Stimulated activated CD8-positive, alpha-beta memory T cell treated with anti-CD3 and anti-CD28 coated beads, Interleukin-7, amount 100 ng/mL, for 1 hour (primary cell): ENCODE results near the gene SEMA3C.
"Not testable (repeated sequence)": the region's sequence is repeated elsewhere in the genome, so short reads cannot be mapped to it uniquely, and the experiment has no call there.

Source experiments
- DNase-seq, 2 donors: peaks; one replicate each; pipeline ENCODE4 v3.0.0-alpha.2; 2020; ENCODE audit warnings: low read depth in 2 of 2

The SEMA3C gene

DNA sequence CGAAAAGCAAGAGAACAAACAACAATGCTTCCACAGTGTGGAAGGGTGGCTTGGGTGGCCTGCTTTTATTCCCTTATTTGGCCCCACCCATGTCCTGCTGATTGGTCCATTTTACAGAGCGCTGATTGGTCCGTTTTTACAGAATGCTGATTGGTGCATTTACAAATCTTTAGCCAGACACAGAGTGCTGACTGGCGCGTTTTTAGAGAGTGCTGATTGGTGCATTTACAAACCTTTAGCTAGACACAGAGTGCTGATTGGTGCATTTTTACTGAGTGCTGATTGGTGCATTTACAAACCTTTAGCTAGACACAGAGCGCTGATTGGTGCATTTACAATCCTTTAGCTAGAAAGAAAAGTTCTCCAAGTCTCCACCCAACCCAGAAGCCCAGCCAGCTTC lies 8.1 kb upstream of the SEMA3C start:
- not testable (repeated sequence) for DNase-seq

DNA sequence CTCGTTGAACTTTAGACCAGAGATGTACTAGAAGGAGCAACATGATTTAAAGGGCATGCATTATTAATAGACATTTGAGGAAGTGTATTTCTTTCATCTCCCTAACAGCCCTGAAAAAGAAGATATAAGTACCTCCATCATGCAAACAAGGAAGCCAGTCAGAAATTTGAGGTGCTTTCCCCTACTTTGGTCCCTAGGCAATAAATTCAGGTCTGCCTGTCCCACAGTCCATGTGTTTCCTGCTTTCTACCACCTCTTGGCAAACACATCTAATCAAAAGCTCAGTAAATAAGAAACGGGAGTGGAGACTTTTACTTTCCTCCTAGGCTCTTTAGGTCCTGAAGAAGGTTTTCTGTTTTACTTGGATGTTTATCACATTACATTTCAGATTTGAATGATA lies 5.2 kb upstream of the SEMA3C start:
- no peak for DNase-seq

DNA sequence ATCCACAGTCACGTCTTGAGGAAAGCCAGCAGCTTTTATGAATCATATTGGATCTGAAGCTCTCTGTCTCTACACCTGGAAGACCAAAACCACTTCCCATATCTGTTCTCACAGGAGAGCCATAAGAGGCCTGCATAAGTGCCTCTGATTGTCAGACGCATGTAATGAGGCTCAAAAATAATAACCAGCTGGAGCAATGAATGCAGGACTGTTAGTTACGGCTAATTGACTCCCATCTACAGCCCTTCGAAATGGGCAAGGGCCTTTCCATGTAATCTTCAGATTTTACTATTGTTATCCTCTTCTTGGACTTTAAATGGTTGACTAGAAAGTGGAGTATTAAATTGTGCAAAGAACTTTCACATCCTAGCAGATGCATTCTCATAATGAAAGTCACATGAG lies 4.4 kb upstream of the SEMA3C start:
- DNase-seq = no peak

DNA sequence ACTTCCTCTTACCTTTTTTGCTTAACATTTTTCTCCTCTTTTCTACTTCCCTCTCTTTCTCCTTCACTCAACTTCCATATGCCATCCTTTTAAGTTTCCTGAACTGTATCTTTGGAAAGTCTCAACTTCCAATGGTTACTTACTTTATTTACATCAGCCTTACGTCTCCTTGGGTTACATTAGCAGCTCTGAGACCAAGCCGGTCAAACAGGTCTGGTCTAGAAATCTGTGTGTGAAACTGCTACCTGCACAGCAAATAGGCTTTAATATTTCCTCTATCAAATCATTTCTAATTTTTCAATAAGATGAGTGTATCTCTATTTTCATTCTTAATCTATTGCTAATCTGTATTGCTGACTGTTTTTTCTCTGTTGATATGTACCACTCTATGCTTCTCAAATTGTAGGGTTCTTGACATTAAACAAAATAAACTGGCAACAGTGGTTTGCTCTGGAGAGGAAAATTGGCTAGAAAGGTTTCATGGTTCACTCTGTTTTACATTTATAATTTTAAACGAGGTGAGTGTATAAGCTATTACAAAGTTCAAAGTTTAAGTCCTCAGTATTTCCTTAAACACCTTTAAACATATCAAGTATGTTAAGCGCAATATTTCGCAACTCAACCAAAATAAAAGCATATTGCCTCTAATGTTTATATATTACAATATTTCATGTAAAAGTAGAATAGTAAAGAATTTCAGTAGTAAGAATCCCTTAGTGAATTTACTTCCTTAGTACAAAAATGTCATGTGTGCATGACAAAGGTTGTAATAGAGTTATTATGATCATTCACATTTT lies 3.6 kb upstream of the SEMA3C start:
- no peak for DNase-seq

DNA sequence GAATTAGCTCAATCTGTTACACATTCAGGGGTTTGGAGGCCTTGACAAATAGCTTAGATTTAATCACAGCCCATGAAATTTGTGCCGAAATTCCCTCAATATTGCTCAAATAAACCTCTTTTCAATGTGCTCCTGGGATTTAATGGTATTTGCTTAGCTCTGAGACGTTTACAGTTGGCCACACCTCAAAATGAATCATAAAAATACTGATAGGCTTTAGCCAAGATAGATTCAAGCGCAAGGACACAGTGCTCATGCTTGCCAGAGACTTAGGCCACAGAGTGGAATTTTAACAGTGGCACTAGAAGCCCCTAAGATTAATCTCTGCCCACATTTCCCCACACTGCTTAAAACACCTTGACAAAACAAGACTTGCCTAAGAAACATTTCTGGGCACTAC lies 2.3 kb upstream of the SEMA3C start:
- DNase-seq = no peak

DNA sequence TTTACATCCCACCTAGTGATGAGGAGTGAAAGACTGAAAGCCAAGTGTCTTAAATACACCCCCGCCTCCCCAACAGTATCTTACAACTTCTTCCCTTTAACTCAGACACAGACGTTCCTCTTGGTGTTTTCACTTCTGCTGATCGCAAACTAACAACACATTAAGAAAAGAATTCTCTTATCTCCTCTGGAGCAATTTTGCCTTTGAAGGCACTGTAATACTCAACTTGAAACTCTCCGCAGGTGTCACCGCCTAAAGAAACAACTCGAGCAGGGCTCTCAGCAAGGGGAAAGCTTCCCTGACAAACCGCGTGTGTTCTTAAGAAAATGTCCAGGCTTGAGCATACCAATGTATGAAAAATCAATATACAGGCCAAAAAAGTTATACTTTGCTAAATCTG lies 452 bp downstream of the SEMA3C start:
- DNase-seq = no peak

DNA sequence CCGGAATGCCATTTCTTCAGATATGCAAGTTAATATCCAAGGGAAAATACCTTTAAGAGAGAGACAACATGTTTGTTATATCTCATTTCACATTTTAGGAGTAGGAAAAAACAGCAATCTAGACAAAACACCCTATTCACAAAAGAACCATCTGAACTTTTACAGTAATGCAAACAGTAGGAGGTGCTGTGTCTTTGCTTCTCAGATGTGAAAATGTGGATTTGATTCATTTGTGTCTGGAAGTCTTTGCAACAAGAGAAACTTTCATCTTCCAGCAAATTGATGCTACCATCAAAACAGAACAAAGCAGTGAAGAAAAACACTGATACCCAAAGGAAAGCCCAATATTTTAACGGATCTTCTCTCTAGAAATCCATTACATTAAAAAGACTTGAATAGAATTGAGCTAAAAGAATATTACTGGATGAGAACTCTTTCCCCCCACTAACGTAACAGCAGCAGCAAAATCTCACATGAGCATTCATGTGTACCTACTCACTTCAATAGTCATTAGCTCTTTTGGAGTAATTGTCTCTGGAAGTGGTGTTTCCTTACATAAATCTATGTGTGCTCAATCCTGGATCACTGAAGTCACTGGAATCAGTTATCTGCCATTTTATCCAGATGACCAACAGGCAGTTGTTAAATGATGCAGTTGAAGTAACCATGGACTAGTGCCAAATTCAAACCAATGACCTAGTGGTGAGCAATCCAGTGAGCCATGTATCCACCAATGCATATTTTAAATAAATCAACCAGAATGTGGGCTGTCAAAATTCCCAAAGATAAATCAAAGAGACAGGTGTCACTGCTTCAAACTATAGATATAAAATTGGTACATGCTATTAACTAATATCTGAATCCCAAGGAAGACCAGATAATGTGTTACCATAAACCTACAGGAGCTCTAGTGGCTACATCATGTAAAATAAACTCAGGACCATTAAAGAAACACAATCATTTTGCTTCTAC lies 1.8 kb downstream of the SEMA3C start:
- no peak for DNase-seq

DNA sequence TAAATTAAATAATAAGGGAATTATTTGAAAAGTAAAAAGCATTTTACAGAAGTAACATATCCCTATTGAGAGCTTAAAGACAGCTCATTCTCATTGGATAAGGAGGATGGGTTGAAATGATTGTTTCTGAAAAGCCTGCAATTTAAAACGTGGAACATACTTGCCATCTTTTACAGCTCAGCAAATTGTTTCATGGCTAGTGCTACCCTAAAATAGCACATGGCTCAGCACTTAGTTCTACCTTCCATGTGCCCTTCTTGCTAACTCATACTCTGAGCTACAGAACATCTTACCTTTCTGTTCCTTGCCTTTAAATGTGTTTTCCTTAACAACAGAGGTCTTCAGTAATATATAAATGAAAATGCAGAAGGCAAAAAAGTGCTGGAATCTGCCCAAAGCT lies 8.6 kb downstream of the SEMA3C start:
- DNase-seq = no peak

DNA sequence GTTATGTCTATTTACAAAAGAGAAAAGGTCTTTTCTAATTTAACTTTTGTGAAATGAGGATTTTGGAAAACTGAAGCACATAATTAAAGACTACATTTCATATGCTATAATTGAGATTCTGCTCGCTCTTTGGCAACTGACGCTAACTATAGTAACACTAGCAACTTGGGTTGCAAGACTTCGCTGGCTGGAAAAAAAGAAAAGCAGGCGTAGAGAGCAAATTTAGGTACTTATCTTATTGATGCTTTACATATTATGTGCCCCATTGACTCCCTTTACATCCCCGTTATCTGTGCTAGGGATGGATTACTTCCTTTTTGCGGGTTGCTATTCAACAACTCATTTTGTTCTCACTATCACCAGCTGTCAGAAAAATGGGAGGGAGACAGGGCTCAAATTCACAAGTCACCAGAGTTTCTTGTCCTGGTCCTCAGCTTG lies 10.5 kb downstream of the SEMA3C start:
- DNase-seq = no peak

DNA sequence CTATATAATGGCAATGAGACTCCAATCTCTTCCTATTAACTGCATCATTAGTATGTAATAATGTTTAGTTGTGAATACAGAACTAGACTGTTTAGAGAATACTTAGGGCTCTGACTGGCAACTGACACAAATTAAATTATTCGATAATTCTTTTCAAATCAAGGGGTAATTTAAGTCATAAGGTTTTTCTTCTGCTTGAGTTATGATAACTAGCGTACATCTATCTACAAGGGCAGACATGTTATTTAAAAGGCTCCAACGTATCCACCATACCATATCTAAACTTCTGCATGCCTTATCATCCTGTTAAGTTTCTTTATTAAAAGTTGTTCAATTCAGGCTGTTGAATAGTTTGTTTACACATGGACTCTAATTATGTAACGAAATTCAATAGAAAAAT lies 11.2 kb downstream of the SEMA3C start:
- no peak for DNase-seq

DNA sequence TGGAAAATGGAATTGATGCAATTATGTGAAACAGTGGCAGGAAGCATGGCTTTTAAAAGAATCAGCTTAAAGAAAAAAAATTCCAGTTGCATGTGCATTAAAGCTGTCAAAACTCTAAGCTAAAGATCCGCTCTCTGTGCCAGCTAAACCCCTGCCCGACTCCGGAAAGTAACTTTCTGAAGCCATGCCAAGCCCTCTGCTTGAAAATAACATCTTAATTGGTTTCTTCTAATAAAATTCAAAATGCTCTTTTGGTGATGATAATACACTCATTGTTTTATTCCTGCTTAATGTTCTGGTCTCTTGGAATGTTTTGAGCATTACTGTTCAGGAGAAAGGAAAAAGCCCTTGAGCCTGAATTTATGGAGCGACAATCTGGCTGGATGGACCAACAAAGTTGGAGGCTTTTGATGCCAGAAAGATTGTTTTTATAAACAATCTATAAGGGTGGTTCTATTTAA lies 11.7 kb downstream of the SEMA3C start:
- no peak for DNase-seq

DNA sequence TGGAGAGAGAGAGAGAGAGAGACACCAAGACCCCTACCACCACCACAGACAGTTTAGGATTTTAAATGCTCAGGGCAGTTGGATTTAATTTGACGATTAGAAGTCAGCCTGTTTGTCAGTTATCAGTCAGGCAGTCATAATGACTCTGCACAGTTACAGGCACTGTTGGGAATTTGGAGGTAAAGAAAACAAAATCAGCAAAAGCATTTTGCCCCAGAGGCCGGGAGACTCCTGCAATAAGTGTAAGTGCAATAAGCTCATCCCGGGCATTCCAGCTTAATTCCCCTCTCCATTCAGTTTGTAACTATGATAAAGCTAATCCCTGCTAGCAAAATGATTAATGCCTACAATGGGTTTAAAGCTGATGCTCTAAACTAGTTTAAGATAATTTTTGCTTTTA lies 13.5 kb downstream of the SEMA3C start:
- no peak for DNase-seq

DNA sequence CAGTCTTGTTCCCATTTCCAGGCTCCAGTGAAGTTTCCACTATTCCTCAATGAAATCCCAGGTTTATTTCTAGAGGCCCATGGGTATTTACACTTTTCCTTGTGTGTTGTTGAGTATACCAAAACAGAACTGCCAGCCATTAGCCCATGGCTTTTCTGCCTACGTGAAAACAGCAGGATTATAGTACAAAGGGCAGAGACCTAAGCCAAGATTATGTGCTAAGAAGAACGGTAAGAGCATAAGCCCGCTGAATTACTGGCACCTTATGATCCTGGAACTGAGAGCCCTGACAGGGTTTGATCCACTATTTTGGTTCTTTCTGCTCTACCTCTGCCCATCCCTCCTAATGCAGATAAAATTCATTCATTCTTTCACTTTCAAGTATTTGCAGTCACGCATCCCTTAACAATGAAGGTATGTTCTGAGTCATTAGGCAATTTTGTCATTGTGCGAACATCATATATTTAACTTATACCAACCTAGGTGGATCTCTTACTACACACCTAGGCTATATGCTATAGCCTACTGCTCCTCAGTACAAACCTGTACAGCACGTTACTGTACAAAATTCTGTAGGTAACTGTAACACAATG lies 16.0 kb downstream of the SEMA3C start:
- DNase-seq = no peak

DNA sequence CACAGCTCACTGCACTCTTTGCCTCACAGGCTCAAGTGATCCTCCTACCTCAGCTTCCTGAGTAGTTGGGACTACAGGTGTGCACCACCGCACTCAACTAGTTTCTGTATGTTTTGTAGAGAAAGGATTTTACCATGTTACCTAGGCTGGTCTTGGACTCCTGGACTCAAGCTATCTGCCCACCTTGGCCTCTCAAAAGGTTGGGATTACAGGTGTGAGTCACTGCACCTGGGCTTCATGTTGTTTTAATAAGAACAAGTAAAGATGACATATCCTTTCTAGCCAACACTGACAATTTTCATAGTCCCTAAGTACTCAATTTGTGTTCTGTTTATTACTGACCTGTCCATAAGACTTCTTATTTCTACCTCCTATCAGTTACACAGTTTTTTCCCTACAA lies 16.8 kb downstream of the SEMA3C start:
- DNase-seq = no peak

DNA sequence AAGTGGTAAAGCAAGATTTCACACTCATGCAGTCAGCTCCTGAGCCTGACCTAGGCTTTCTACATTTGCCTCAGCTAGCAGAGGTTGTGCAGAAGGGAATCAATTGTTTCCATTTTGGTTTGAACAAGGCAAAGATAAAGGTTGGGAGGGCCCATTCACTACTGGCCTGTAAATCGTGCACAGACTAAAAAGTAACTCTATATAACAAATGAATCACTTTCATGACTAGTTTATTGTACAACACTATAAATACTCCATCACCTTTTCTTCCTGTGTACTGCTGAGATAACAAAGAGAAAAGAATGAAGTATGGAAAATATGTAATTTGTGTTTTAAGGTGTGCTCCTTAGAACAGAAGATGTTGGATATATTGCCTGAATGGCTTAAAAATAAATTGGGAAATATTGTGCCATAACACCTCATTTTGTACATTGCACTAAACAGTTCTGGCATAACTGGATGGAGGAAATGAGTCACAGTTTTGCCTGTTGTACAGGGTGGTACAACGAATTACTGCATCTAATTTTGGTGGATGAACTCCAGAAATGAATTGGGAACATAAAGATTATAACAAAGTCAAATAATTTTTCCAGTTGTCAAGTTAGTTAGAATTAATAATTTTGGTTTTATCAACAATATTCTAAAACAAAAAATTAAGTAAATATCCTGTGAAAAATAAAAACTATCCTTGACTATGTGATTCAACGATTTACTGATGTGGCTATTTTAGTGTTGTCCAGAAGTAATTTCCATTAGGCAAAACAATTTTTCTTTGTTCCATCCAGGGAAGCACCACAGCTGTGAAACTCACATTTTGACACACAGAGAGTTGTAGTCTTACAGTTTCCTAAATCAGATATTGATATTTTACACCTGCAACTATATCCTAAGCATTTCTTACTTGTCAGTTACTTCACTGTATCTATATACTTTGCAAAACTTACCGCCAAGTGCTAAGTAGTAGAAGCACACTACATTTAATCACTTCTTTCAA lies 18.0 kb downstream of the SEMA3C start:
- no peak for DNase-seq

DNA sequence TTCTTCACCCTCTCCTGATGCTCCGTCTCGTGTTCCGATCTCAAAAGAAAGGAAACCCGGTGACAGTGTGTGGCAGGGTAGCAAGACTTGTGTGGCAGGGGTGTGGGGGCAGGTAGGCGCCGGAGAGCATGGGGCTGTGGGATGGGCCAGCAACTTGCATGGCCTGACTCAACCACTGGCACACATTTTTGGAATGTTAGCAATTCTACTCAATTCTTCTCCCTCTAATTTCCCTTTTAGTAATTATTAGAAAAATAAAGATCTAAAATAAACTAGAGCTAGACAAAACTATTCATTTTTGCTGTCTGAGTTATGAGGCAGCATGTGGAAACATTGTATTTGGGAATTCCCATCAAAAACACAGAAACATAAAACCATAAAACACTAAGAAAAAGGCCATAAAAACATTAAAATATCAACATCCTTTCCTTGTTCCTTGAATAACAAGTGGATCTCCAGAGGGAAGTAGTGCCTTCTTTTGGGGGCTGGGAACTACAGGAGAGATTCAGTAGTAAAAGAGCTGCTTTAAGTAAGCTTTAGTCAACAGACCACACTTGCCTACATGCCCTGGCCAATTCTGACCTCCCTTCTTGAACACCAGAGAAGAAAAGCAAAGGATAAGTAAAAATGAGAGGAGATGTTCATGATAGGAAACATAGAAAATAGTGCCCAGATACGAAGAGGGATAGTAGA lies 21.8 kb downstream of the SEMA3C start:
- DNase-seq = no peak

DNA sequence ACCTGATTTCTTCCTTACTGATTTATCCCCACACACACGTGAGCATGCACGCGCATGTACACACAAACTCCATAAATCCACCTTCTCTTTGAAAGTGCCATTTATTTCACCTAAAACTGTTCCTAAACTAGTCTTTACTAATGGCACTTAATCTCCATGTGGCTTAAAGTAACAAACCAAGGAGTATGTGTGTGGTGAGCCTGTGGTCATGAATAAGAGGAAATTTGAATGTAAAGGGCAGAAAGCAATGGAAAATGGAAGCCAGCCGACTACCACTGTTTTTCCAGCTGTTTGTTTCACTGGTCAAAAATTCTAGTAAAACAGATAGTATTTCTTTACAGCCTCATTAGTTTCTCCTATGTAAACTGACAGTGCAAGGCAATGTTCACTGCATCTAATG lies 23.8 kb downstream of the SEMA3C start:
- no peak for DNase-seq

DNA sequence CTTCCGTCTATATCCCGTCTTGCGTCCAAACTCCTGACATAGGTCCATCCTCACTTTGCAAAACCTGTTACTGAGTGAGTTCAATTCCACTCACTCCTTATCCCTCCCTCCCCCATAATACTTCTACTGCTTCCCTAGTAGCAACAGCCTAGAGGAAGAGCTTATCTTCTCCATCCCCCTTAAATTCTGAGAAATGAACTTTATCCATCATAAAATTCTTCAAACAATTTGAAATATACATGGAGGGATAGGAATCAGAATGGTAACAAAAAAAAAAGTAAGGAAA lies 27.6 kb downstream of the SEMA3C start:
- no peak for DNase-seq

DNA sequence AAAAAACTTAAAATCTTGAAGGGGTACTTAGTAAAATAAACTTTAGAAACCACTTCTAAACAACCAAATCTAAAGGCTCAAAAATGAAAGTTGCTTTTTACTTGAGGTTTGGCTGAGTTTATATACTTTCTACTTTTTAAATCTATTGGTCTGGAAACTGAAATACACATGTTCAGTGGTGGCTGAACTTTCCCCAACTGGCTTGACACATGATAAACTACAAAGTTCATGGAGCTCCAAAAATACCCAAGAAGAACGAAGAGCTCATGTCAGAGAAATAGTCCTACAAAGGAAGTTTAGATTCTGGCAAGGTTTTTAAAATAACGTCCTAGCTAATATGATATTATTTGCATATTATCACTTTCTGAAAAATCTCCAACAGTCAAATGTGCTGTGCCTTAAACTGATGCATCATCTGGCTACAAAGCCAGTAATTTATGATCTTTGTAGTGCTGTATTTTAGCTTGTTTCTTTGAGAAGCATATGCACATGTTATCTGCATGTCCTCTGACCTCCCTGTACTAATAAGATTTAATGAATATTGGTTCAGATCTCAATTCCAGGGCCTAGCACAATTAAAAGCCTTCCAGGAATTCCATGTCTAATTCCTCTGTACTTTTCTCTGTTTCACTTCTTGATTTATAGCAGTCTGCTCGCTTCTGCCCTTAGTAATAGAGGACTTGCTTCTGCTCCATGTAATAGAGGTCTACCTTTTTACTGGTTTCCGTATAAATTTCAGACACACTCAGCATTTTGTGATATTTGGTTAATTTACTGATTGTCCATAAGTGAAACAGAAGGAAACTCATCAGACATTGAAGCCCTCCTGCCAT lies 28.2 kb downstream of the SEMA3C start:
- DNase-seq = no peak

DNA sequence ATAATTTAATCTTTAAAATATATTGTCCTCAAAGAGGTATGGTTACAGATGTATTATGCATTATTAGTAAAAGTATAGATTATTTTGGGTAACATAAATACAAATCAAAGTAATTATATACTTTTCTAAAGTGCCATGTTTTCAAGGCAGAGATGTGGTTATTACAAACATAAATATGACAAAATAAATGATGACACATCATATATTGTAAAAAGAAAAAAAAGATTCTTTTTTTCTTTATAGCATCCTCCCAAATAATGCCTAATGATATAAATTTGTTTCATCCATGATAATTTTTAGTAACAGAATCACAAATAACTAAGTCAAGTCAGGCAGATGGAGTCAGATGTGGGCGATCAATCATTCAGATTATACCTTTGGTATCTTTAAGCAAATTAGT lies 29.3 kb downstream of the SEMA3C start:
- no peak for DNase-seq
